Fibroblast of skin of abdomen (primary cell): ENCODE measurements around the gene MPRIP.
A peak's percentile ranks its signal among the peaks of the same experiment; 100 is the strongest.
"Not testable (repeated sequence)": the region's sequence is repeated elsewhere in the genome, so short reads cannot be mapped to it uniquely, and the experiment has no call there.

Source experiments
- DNase-seq: peaks from one replicate; pipeline ENCODE4 v3.0.0-alpha.2; 2013

The MPRIP gene

GRCh38 chr17:17014748-17015124, 27.5 kb upstream of the MPRIP start:
- DNase-seq = not testable (repeated sequence)

- DNase-seq = no peak
Measured at GRCh38 chr17:17015230-17015629, 27.0 kb upstream of the MPRIP start.

- not testable (repeated sequence) for DNase-seq
Measured at GRCh38 chr17:17016199-17017197, 25.8 kb upstream of the MPRIP start.

- DNase-seq = no peak
Measured at GRCh38 chr17:17017343-17018014, 24.8 kb upstream of the MPRIP start.

- DNase-seq = no peak
Measured at GRCh38 chr17:17018021-17018441, 24.2 kb upstream of the MPRIP start.

- no peak for DNase-seq
Measured at GRCh38 chr17:17018612-17019429, 23.4 kb upstream of the MPRIP start.

GRCh38 chr17:17019430-17019762, 22.9 kb upstream of the MPRIP start:
- no peak for DNase-seq

GRCh38 chr17:17019891-17020456, 22.3 kb upstream of the MPRIP start:
- no peak for DNase-seq

GRCh38 chr17:17020821-17021193, 21.4 kb upstream of the MPRIP start:
- no peak for DNase-seq

GRCh38 chr17:17021194-17021863, 20.9 kb upstream of the MPRIP start:
- DNase-seq = no peak

- no peak for DNase-seq
Measured at GRCh38 chr17:17022011-17022410, 20.2 kb upstream of the MPRIP start.

- no peak for DNase-seq
Measured at GRCh38 chr17:17022456-17022855, 19.8 kb upstream of the MPRIP start.

GRCh38 chr17:17024778-17025300, 17.4 kb upstream of the MPRIP start:
- DNase-seq = no peak

- DNase-seq = no peak
Measured at GRCh38 chr17:17025621-17026020, 16.6 kb upstream of the MPRIP start.

GRCh38 chr17:17026163-17026562, 16.1 kb upstream of the MPRIP start:
- DNase-seq = no peak

- no peak for DNase-seq
Measured at GRCh38 chr17:17027442-17028058, 14.7 kb upstream of the MPRIP start.

- peak; percentile 47 for DNase-seq
Measured at GRCh38 chr17:17028059-17028877, 14.0 kb upstream of the MPRIP start.

GRCh38 chr17:17028878-17029535, 13.2 kb upstream of the MPRIP start:
- no peak for DNase-seq

GRCh38 chr17:17029938-17030337, 12.3 kb upstream of the MPRIP start:
- DNase-seq = no peak
